SK-N-SH treated with all-trans-retinoic acid at 6 μM for 48 hours (cell line): ENCODE data around the gene AKIP1.

Source experiments
- PATZ1 ChIP-seq: fragments of 250-450 bp; sonication (Bioruptor Pico); IDR thresholded peaks from 2 replicates; pipeline ENCODE4 v1.8.0; 2020; ENCODE audit warnings: mild to moderate bottlenecking, moderate library complexity, borderline replicate concordance
- RARB ChIP-seq: fragments of 250-450 bp; sonication (Bioruptor Pico); IDR thresholded peaks from 2 replicates; pipeline ENCODE4 v1.8.0; 2021; ENCODE audit warnings: mild to moderate bottlenecking, moderate library complexity
- TOX ChIP-seq: fragments of 250-450 bp; sonication (Bioruptor Pico); IDR thresholded peaks from 2 replicates; pipeline ENCODE4 v1.8.0; 2021; ENCODE audit warnings: mild to moderate bottlenecking, moderate library complexity, borderline replicate concordance

DNA sequence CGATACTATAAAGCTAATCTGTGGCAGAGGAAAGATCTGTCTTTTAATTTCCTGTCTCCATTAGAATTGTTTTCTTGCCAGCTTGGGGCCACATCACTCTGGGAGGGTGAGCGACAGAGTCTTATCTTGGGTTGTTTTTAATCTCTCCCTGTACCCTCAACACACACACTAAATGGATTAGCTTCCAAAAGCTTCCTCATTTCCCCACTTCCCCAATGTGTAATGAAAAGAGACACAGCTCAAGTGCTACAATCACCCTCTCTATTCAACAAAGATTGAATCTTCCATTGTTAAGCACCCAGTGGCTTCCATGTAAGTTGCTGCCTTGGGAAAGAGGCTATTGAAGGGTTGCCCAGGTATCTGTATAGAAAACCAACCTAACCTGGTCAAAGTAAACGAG, 37.9 kb downstream of the AKIP1 start:
- TF ChIP-seq PATZ1 (CRISPR knock-in tag), result no peak
- no peak for TF ChIP-seq TOX (CRISPR knock-in tag)
- no peak for TF ChIP-seq RARB (CRISPR knock-in tag)
